GM23338 (cell line): ENCODE measurements around the gene ADAMTS17. TPM values are rescaled to one million over a fixed set of nuclear protein-coding genes. Genes with fewer than 3 reads are reported as not detected.

ENCODE experiments used
- ATAC-seq: fragments of 200-7000 bp; cut with Tn5 transposase; 3 replicates; pipeline ENCODE4 v1.9.1; 2020
- DNase-seq: peaks from one replicate; pipeline ENCODE4 v3.0.0-alpha.2; 2015; ENCODE audit warnings: low spot score
- H2AFZ ChIP-seq: fragments of 200-600 bp; sonication (generic); 2 replicates; pipeline ENCODE4 v1.8.0; 2016; ENCODE audit warnings: antibody characterized with exemption, mild to moderate bottlenecking, moderate library complexity
- H3F3A ChIP-seq: fragments of 200-600 bp; sonication (generic); replicated peaks from 2 replicates; pipeline ENCODE4 v1.8.0; 2017; ENCODE audit warnings: antibody characterized with exemption, mixed run types, low read depth
- H3K27ac ChIP-seq: fragments of 200-600 bp; sonication (generic); 2 replicates; pipeline ENCODE4 v1.6.1; 2016; ENCODE audit warnings: low read depth
- H3K27me3 ChIP-seq: fragments of 200-600 bp; sonication (generic); 2 replicates; pipeline ENCODE4 v1.8.0; 2016; ENCODE audit warnings: mild to moderate bottlenecking, mixed run types, moderate library complexity; ENCODE audit not compliant: insufficient read depth
- H3K36me3 ChIP-seq: fragments of 200-600 bp; sonication (generic); 2 replicates; pipeline ENCODE4 v1.8.0; 2016; ENCODE audit warnings: mild to moderate bottlenecking; ENCODE audit not compliant: insufficient read depth
- H3K4me1 ChIP-seq: fragments of 200-600 bp; sonication (generic); 2 replicates; pipeline ENCODE4 v1.8.0; 2016; ENCODE audit warnings: mild to moderate bottlenecking, moderate library complexity; ENCODE audit not compliant: insufficient read depth
- H3K4me2 ChIP-seq: fragments of 200-600 bp; sonication (generic); 2 replicates; pipeline ENCODE4 v1.7.1; 2017; ENCODE audit warnings: mixed run types
- H3K4me3 ChIP-seq: fragments of 200-600 bp; sonication (generic); 2 replicates; pipeline ENCODE4 v1.6.1; 2016; ENCODE audit warnings: mixed run types
- H3K79me2 ChIP-seq: fragments of 200-600 bp; sonication (generic); replicated peaks from 2 replicates; pipeline ENCODE4 v1.8.0; 2017; ENCODE audit warnings: mild to moderate bottlenecking; ENCODE audit not compliant: insufficient read depth
- H3K9me2 ChIP-seq: fragments of 200-600 bp; sonication (generic); 2 replicates; pipeline ENCODE4 v1.8.0; 2017; ENCODE audit not compliant: insufficient read depth
- H4K20me1 ChIP-seq: fragments of 200-600 bp; sonication (generic); replicated peaks from 2 replicates; pipeline ENCODE4 v1.8.0; 2017; ENCODE audit warnings: mild to moderate bottlenecking; ENCODE audit not compliant: insufficient read depth
- H3K27ac Mint-ChIP-seq: 2 replicates; pipeline ENCODE4 v1.8.0; 2020; ENCODE audit warnings: inconsistent platforms, mild to moderate bottlenecking, moderate library complexity, mixed read lengths
- H3K27me3 Mint-ChIP-seq: 3 replicates; pipeline ENCODE4 v1.8.0; 2022; ENCODE audit warnings: low read depth, mild to moderate bottlenecking, moderate library complexity, mixed read lengths, inconsistent platforms; ENCODE audit not compliant: insufficient read depth, poor library complexity
- H3K36me3 Mint-ChIP-seq: 3 replicates; pipeline ENCODE4 v1.8.0; 2021; ENCODE audit warnings: low read depth, mild to moderate bottlenecking, inconsistent platforms, moderate library complexity, mixed read lengths
- H3K4me1 Mint-ChIP-seq: 3 replicates; pipeline ENCODE4 v1.8.0; 2020; ENCODE audit warnings: mild to moderate bottlenecking, inconsistent platforms, mixed read lengths
- H3K4me3 Mint-ChIP-seq: 3 replicates; pipeline ENCODE4 v1.8.0; 2021; ENCODE audit warnings: moderate library complexity, mild to moderate bottlenecking, inconsistent platforms, mixed read lengths
- H3K9me3 Mint-ChIP-seq: 3 replicates; pipeline ENCODE4 v1.8.0; 2020; ENCODE audit warnings: moderate library complexity, mild to moderate bottlenecking, inconsistent platforms, mixed read lengths
- CREB1 ChIP-seq: fragments of 250-450 bp; sonication (Bioruptor Pico); IDR thresholded peaks from 2 replicates; pipeline ENCODE4 v1.5.0; 2020; ENCODE audit warnings: low read depth, mild to moderate bottlenecking, moderate library complexity
- EZH2 ChIP-seq: fragments of 200-600 bp; sonication (generic); IDR thresholded peaks from one replicate; pipeline ENCODE4 v1.8.0; 2017; ENCODE audit warnings: antibody characterized with exemption, mild to moderate bottlenecking, low read depth; ENCODE audit not compliant: unreplicated experiment
- EZH2phosphoT487 ChIP-seq: fragments of 200-600 bp; sonication (generic); IDR thresholded peaks from one replicate; pipeline ENCODE4 v1.8.1; 2018; ENCODE audit warnings: antibody characterized with exemption; ENCODE audit not compliant: unreplicated experiment
- JUNB ChIP-seq: IDR thresholded peaks from one replicate; pipeline ENCODE4 v1.6.1; 2016; ENCODE audit warnings: antibody characterized with exemption; ENCODE audit not compliant: unreplicated experiment
- NANOG ChIP-seq: IDR thresholded peaks from 2 replicates; pipeline ENCODE4 v1.6.1; 2016; ENCODE audit warnings: antibody characterized with exemption, borderline replicate concordance
- POLR2AphosphoS5 ChIP-seq: IDR thresholded peaks from 2 replicates; pipeline ENCODE4 v1.6.1; 2016; ENCODE audit warnings: antibody characterized with exemption, low read depth
- STAT1 ChIP-seq: IDR thresholded peaks from one replicate; pipeline ENCODE4 v1.6.1; 2016; ENCODE audit warnings: antibody characterized with exemption; ENCODE audit not compliant: unreplicated experiment
- ZNF114 ChIP-seq: fragments of 250-450 bp; sonication (Bioruptor Pico); IDR thresholded peaks from 2 replicates; pipeline ENCODE4 v1.5.0; 2020; ENCODE audit warnings: mild to moderate bottlenecking, moderate library complexity
- ZNF331 ChIP-seq: fragments of 250-450 bp; sonication (Bioruptor Pico); IDR thresholded peaks from 2 replicates; pipeline ENCODE4 v1.5.0; 2020; ENCODE audit warnings: low read depth, mild to moderate bottlenecking, moderate library complexity
- polyA plus RNA-seq: library from polyadenylated mRNA; unstranded; fragments of >200 nt; fragmentation: Nextera tagmentation; extraction: Ambion mirVana; gene quantifications from 2 replicates; pipeline ENCODE4 v1.2.1, GENCODE V29; 2016
- total RNA-seq: library from RNA; depleted of rRNA; stranded (reverse); fragments of >200 nt; shearing (Covaris generic); gene quantifications from 2 replicates; pipeline ENCODE4 v1.2.3, GENCODE V29; 2014
- TF ChIP-seq, protein P1 (sequence below): fragments of 250-450 bp; sonication (Bioruptor Pico); IDR thresholded peaks from 2 replicates; pipeline ENCODE4 v1.5.0; 2020; ENCODE audit warnings: mild to moderate bottlenecking, moderate library complexity
- TF ChIP-seq, protein P2 (sequence below), 2 experiments: fragments of 200-600 bp in 1 of 2; sonication (generic) in 1 of 2; conservative IDR thresholded peaks; 2 replicates each; pipeline versions ENCODE4 v1.5.1 to v1.6.1; 2016 to 2017; ENCODE audit warnings: antibody characterized with exemption in 2 of 2, low read depth in 2 of 2, mild to moderate bottlenecking in 2 of 2, moderate library complexity in 1 of 2
- TF ChIP-seq, protein P3 (sequence below): IDR thresholded peaks from one replicate; pipeline ENCODE4 v1.6.1; 2018; ENCODE audit warnings: antibody characterized with exemption; ENCODE audit not compliant: unreplicated experiment
- TF ChIP-seq, protein P4 (sequence below): IDR thresholded peaks from 2 replicates; pipeline ENCODE4 v1.6.1; 2016; ENCODE audit warnings: antibody characterized with exemption

The ADAMTS17 gene
- total and polyA plus RNA-seq, 2 experiments from 2014 or later = 0.60 to 3.8 TPM

DNA sequence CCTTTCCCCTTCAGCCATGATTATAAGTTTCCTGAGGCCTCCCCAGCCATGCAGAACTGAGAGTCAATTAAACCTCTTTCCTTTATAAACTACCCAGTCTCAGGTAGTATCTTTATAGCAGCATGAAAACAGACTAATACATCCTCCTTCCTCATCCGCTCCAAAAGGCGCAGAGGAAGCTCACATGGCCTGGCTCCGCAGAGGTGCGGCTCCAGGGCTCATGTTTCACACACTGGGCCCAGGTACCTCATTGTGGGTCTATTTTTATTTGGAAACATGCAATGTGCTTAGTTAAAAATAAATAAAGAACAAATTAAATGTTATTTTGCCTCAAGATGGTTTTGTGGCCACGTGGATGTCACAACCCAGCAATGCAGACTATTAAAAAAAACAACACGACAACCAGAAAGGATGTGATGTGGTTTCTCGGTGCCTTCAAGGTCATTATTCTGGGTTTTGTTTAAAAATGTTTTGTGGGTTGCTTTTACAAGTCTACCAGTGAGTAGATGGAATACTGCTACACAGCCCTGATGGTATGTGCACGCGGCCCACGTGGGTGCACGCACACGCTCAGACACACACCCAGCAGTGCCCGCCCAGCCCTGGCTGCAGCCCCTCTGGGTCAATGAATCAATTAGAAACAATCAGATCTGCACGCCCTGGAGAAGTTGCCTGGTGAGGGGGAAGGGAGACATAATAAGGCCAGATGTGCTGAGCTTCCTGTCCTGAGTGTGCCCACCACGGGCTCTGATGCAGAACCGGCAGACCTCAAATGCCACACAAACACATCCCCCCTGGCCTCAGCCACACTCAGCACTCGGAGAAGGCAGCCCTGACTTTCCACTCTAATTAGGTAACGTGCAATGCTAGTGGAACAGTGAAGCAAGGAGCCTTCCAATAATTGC lies 140.1 kb downstream of the ADAMTS17 start:
- ATAC-seq (peak; percentile 55), DNase-seq (no peak)
- Mint-ChIP-seq H3K9me3 (no peaks in the 10 kb centered on the region; the same call in 2 of the 3 replicates), H3K4me1 (peaks cover 27% of the 10 kb centered on the region), H3K4me3 (no peak overlapping the region), H3K27me3 (peaks cover 9% of the 10 kb centered on the region), H3K36me3 (no peaks in the 10 kb centered on the region; the same call in 2 of the 3 replicates), H3K27ac (no peak overlapping the region)
- H3K4me2 ChIP-seq = no peak overlapping the region
- H4K20me1 ChIP-seq = no peaks in the 10 kb centered on the region
- no peaks in the 10 kb centered on the region for H3K79me2 ChIP-seq
- H3K27ac ChIP-seq = no peak overlapping the region
- no peak overlapping the region for H3K4me3 ChIP-seq
- TF ChIP-seq POLR2AphosphoS5 = no peak
- TF ChIP-seq, protein P1, sequence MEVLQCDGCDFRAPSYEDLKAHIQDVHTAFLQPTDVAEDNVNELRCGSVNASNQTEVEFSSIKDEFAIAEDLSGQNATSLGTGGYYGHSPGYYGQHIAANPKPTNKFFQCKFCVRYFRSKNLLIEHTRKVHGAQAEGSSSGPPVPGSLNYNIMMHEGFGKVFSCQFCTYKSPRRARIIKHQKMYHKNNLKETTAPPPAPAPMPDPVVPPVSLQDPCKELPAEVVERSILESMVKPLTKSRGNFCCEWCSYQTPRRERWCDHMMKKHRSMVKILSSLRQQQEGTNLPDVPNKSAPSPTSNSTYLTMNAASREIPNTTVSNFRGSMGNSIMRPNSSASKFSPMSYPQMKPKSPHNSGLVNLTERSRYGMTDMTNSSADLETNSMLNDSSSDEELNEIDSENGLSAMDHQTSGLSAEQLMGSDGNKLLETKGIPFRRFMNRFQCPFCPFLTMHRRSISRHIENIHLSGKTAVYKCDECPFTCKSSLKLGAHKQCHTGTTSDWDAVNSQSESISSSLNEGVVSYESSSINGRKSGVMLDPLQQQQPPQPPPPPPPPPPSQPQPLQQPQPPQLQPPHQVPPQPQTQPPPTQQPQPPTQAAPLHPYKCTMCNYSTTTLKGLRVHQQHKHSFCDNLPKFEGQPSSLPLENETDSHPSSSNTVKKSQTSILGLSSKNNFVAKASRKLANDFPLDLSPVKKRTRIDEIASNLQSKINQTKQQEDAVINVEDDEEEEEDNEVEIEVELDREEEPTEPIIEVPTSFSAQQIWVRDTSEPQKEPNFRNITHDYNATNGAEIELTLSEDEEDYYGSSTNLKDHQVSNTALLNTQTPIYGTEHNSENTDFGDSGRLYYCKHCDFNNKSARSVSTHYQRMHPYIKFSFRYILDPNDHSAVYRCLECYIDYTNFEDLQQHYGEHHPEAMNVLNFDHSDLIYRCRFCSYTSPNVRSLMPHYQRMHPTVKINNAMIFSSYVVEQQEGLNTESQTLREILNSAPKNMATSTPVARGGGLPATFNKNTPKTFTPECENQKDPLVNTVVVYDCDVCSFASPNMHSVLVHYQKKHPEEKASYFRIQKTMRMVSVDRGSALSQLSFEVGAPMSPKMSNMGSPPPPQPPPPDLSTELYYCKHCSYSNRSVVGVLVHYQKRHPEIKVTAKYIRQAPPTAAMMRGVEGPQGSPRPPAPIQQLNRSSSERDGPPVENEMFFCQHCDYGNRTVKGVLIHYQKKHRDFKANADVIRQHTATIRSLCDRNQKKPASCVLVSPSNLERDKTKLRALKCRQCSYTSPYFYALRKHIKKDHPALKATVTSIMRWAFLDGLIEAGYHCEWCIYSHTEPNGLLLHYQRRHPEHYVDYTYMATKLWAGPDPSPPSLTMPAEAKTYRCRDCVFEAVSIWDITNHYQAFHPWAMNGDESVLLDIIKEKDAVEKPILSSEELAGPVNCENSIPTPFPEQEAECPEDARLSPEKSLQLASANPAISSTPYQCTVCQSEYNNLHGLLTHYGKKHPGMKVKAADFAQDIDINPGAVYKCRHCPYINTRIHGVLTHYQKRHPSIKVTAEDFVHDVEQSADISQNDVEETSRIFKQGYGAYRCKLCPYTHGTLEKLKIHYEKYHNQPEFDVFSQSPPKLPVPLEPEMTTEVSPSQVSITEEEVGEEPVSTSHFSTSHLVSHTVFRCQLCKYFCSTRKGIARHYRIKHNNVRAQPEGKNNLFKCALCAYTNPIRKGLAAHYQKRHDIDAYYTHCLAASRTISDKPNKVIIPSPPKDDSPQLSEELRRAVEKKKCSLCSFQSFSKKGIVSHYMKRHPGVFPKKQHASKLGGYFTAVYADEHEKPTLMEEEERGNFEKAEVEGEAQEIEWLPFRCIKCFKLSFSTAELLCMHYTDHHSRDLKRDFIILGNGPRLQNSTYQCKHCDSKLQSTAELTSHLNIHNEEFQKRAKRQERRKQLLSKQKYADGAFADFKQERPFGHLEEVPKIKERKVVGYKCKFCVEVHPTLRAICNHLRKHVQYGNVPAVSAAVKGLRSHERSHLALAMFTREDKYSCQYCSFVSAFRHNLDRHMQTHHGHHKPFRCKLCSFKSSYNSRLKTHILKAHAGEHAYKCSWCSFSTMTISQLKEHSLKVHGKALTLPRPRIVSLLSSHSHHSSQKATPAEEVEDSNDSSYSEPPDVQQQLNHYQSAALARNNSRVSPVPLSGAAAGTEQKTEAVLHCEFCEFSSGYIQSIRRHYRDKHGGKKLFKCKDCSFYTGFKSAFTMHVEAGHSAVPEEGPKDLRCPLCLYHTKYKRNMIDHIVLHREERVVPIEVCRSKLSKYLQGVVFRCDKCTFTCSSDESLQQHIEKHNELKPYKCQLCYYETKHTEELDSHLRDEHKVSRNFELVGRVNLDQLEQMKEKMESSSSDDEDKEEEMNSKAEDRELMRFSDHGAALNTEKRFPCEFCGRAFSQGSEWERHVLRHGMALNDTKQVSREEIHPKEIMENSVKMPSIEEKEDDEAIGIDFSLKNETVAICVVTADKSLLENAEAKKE (CRISPR knock-in tag) = no peak
- TF ChIP-seq EZH2 = no peak
- no peak for TF ChIP-seq CREB1 (CRISPR knock-in tag)
- no peak for TF ChIP-seq NANOG
- TF ChIP-seq, protein P2, sequence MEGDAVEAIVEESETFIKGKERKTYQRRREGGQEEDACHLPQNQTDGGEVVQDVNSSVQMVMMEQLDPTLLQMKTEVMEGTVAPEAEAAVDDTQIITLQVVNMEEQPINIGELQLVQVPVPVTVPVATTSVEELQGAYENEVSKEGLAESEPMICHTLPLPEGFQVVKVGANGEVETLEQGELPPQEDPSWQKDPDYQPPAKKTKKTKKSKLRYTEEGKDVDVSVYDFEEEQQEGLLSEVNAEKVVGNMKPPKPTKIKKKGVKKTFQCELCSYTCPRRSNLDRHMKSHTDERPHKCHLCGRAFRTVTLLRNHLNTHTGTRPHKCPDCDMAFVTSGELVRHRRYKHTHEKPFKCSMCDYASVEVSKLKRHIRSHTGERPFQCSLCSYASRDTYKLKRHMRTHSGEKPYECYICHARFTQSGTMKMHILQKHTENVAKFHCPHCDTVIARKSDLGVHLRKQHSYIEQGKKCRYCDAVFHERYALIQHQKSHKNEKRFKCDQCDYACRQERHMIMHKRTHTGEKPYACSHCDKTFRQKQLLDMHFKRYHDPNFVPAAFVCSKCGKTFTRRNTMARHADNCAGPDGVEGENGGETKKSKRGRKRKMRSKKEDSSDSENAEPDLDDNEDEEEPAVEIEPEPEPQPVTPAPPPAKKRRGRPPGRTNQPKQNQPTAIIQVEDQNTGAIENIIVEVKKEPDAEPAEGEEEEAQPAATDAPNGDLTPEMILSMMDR (conservative IDR thresholded peaks at IDR 0.05; ENCODE audit: low read depth in 2 of 2) = no peak
- no peak for TF ChIP-seq STAT1
- TF ChIP-seq, protein P3, sequence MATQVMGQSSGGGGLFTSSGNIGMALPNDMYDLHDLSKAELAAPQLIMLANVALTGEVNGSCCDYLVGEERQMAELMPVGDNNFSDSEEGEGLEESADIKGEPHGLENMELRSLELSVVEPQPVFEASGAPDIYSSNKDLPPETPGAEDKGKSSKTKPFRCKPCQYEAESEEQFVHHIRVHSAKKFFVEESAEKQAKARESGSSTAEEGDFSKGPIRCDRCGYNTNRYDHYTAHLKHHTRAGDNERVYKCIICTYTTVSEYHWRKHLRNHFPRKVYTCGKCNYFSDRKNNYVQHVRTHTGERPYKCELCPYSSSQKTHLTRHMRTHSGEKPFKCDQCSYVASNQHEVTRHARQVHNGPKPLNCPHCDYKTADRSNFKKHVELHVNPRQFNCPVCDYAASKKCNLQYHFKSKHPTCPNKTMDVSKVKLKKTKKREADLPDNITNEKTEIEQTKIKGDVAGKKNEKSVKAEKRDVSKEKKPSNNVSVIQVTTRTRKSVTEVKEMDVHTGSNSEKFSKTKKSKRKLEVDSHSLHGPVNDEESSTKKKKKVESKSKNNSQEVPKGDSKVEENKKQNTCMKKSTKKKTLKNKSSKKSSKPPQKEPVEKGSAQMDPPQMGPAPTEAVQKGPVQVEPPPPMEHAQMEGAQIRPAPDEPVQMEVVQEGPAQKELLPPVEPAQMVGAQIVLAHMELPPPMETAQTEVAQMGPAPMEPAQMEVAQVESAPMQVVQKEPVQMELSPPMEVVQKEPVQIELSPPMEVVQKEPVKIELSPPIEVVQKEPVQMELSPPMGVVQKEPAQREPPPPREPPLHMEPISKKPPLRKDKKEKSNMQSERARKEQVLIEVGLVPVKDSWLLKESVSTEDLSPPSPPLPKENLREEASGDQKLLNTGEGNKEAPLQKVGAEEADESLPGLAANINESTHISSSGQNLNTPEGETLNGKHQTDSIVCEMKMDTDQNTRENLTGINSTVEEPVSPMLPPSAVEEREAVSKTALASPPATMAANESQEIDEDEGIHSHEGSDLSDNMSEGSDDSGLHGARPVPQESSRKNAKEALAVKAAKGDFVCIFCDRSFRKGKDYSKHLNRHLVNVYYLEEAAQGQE = no peak
- TF ChIP-seq EZH2phosphoT487 = no peak
- no peak for TF ChIP-seq JUNB
- TF ChIP-seq, protein P4, sequence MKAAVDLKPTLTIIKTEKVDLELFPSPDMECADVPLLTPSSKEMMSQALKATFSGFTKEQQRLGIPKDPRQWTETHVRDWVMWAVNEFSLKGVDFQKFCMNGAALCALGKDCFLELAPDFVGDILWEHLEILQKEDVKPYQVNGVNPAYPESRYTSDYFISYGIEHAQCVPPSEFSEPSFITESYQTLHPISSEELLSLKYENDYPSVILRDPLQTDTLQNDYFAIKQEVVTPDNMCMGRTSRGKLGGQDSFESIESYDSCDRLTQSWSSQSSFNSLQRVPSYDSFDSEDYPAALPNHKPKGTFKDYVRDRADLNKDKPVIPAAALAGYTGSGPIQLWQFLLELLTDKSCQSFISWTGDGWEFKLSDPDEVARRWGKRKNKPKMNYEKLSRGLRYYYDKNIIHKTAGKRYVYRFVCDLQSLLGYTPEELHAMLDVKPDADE = no peak
- TF ChIP-seq ZNF114 = no peak
- TF ChIP-seq ZNF331 (CRISPR knock-in tag) = no peak
- H3K9me2 ChIP-seq = no peaks in the 10 kb centered on the region
- no peaks in the 10 kb centered on the region for H3K36me3 ChIP-seq
- no peaks in the 10 kb centered on the region; the same call in none of the 2 replicates for H3K4me1 ChIP-seq
- H2AFZ ChIP-seq = peak overlapping the region; percentile 90; the same call in 1 of the 2 replicates
- H3K27me3 ChIP-seq = no peaks in the 10 kb centered on the region
- no peaks in the 10 kb centered on the region for H3F3A ChIP-seq
